Stimulated activated CD4-positive, alpha-beta T cell treated with anti-CD3 and anti-CD28 coated beads, Interleukin-2, amount 100 ng/mL, for 48 hours (primary cell): ENCODE measurements around the gene ZNF181.
"Not testable (repeated sequence)": the region's sequence is repeated elsewhere in the genome, so short reads cannot be mapped to it uniquely, and the experiment has no call there.

Experiments used
- DNase-seq, 2 donors: peaks; one replicate each; pipeline ENCODE4 v3.0.0-alpha.2; 2020

The ZNF181 gene

GRCh38 chr19:34733746-34734536 lies at the start of gene ZNF181:
Gene ZNF181, plus strand, starts transcription at chr19:34734243. Its CDS starts 795 bp downstream, at chr19:34735038.
- DNase-seq: peak; percentile 73 to 74

- not testable (repeated sequence) for DNase-seq
Measured at GRCh38 chr19:34685266-34685665, 48.8 kb upstream of the ZNF181 start.

GRCh38 chr19:34686455-34686854 lies 47.6 kb upstream of the ZNF181 start:
- no peak for DNase-seq

- no peak for DNase-seq
Measured at GRCh38 chr19:34687348-34687747, 46.7 kb upstream of the ZNF181 start.

- DNase-seq: no peak
Measured at GRCh38 chr19:34688592-34688991, 45.5 kb upstream of the ZNF181 start.

GRCh38 chr19:34690372-34690771 lies 43.7 kb upstream of the ZNF181 start:
- DNase-seq: no peak

GRCh38 chr19:34692549-34692948 lies 41.5 kb upstream of the ZNF181 start:
- DNase-seq: no peak

- no peak for DNase-seq
Measured at GRCh38 chr19:34707661-34708060, 26.4 kb upstream of the ZNF181 start.

- no peak for DNase-seq
Measured at GRCh38 chr19:34711890-34712289, 22.2 kb upstream of the ZNF181 start.

GRCh38 chr19:34712395-34713261 lies 21.4 kb upstream of the ZNF181 start:
- peak; percentile 48 to 51 for DNase-seq

GRCh38 chr19:34713262-34713637 lies 20.8 kb upstream of the ZNF181 start:
- no peak for DNase-seq

GRCh38 chr19:34715357-34715756 lies 18.7 kb upstream of the ZNF181 start:
- no peak for DNase-seq

GRCh38 chr19:34722353-34722752 lies 11.7 kb upstream of the ZNF181 start:
- no peak for DNase-seq

- no peak for DNase-seq
Measured at GRCh38 chr19:34725400-34725799, 8.6 kb upstream of the ZNF181 start.

GRCh38 chr19:34731019-34731829 lies 2.8 kb upstream of the ZNF181 start:
- no peak for DNase-seq

- no peak for DNase-seq
Measured at GRCh38 chr19:34731964-34732363, 2.1 kb upstream of the ZNF181 start.

- no peak for DNase-seq
Measured at GRCh38 chr19:34732612-34733211, 1.3 kb upstream of the ZNF181 start.

GRCh38 chr19:34733266-34733745 lies 737 bp upstream of the ZNF181 start:
- DNase-seq: no peak

GRCh38 chr19:34734537-34735103 lies 577 bp downstream of the ZNF181 start:
- no peak for DNase-seq

- no peak for DNase-seq
Measured at GRCh38 chr19:34744896-34745690, 11.1 kb downstream of the ZNF181 start.

- DNase-seq: no peak
Measured at GRCh38 chr19:34757441-34757840, 23.4 kb downstream of the ZNF181 start.
